Thyroid gland (tissue), 4 donors: Measurements from ENCODE around the gene LINC01488. TPM values are rescaled to one million over a fixed set of nuclear protein-coding genes. Genes with fewer than 3 reads are reported as not detected.

Experiments
- DNase-seq, 2 donors: peaks; one replicate each; pipeline ENCODE4 v3.0.0-alpha.2; 2019
- H3K27ac ChIP-seq, 3 donors: fragments of 200-600 bp; sonication (generic); 1 replicate in 2 of 3; 2 replicates in 1 of 3; pipeline ENCODE4 v1.5.1; 2016 to 2019; ENCODE audit warnings: mild to moderate bottlenecking in 1 of 3, moderate library complexity in 1 of 3
- H3K27me3 ChIP-seq: fragments of 200-600 bp; sonication (generic); one replicate; pipeline ENCODE4 v1.5.1; 2019
- H3K36me3 ChIP-seq, 2 donors: fragments of 200-600 bp; sonication (generic); one replicate each; pipeline ENCODE4 v1.5.1; 2016 to 2019
- H3K4me1 ChIP-seq, 2 donors: fragments of 200-600 bp; sonication (generic); one replicate each; pipeline ENCODE4 v1.5.1; 2017 to 2019
- H3K4me3 ChIP-seq, 3 donors: fragments of 200-600 bp; sonication (generic); replicated peaks in 1 of 3; 1 replicate in 2 of 3; 2 replicates in 1 of 3; pipeline ENCODE4 v1.5.1; 2016; ENCODE audit warnings: mild to moderate bottlenecking in 1 of 3
- H3K9me3 ChIP-seq: fragments of 200-600 bp; sonication (generic); one replicate; pipeline ENCODE4 v1.5.1; 2017
- POLR2A ChIP-seq, 2 donors: fragments of 450-650 bp; IDR thresholded peaks; one replicate each; pipeline ENCODE4 v1.6.1; 2017; ENCODE audit warnings: antibody characterized with exemption in 2 of 2, mild to moderate bottlenecking in 2 of 2, moderate library complexity in 1 of 2
- WGBS, 2 donors: methylation state at CpG; one replicate each; pipeline ENCODE4 v1.1.5; 2017; 5-methylcytosine and 5-hydroxymethylcytosine counted together
- intact Hi-C: fragments of 100-400 bp; cut with DNase I; formaldehyde crosslinking; loops from one replicate; pipeline ENCODE4 v1.15.1; 2023
- total RNA-seq, 4 donors: library from RNA; depleted of rRNA; stranded (reverse); fragments of >200 nt; gene quantifications; one replicate each; pipeline ENCODE4 v1.2.3, GENCODE V29; 2016
- TF ChIP-seq, protein P1 (sequence below), 6 experiments: fragments of 200-600 bp in 3 of 6; fragments of 450-650 bp in 3 of 6; sonication (generic) in 3 of 6; IDR thresholded peaks; one replicate each; pipeline ENCODE4 v1.5.1; 2016 to 2019; ENCODE audit warnings: antibody characterized with exemption in 6 of 6, mild to moderate bottlenecking in 2 of 6, inconsistent platforms in 1 of 6, moderate library complexity in 1 of 6

Gene LINC01488
- total RNA-seq, 4 donors from 2014 or later: not detected

DNA sequence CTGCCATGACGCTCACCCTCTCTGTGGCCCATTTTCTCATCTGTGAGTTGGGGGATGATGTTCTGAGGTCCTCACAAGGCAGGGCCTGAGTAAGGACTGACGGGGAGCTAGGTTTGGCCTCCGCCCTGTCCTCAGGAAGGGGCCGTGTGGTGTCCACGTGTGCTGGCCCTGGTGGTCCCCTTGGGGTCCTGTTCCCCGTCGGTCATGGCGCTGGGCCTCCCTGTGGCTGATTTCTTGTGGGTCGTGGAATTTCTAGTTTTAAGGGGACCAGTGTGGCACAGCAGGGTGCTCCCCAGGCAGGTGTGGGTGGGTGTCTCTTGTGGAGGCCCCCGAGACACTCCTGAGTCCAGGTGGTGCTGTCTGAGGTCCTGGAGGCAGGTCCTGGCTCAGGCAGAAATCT is 5.9 kb downstream of the LINC01488 start:
- TF ChIP-seq POLR2A (IDR thresholded peaks at IDR 0.05): no peak
- Histone ChIP-seq H3K27me3 (no peaks in the 10 kb centered on the region), H3K9me3 (no peaks in the 10 kb centered on the region), H3K4me1 (peaks cover 0 to 11% of the 10 kb centered on the region in 2 donors), H3K4me3 (no peak overlapping the region), H3K27ac (no peak overlapping the region), H3K36me3 (no peaks in the 10 kb centered on the region)
- 87 to 90% methylated on average over 8 to 10 of the region's 10 CpGs for WGBS, 2 donors
- intact Hi-C loops: no loop called here
- DNase-seq: no peak

GRCh38 chr11:69487849-69488542 is 6.5 kb downstream of the LINC01488 start:
- DNase-seq: no peak
- H3K4me1 ChIP-seq: peaks cover 0 to 11% of the 10 kb centered on the region in 2 donors
- intact Hi-C loops: no loop called here
- WGBS, 2 donors: 93 to 100% methylated on average over 6 to 16 of the region's 17 CpGs
- no peak overlapping the region for H3K4me3 ChIP-seq
- H3K27me3 ChIP-seq: no peaks in the 10 kb centered on the region
- no peak overlapping the region for H3K27ac ChIP-seq
- TF ChIP-seq POLR2A (IDR thresholded peaks at IDR 0.05): no peak
- TF ChIP-seq, protein P1, sequence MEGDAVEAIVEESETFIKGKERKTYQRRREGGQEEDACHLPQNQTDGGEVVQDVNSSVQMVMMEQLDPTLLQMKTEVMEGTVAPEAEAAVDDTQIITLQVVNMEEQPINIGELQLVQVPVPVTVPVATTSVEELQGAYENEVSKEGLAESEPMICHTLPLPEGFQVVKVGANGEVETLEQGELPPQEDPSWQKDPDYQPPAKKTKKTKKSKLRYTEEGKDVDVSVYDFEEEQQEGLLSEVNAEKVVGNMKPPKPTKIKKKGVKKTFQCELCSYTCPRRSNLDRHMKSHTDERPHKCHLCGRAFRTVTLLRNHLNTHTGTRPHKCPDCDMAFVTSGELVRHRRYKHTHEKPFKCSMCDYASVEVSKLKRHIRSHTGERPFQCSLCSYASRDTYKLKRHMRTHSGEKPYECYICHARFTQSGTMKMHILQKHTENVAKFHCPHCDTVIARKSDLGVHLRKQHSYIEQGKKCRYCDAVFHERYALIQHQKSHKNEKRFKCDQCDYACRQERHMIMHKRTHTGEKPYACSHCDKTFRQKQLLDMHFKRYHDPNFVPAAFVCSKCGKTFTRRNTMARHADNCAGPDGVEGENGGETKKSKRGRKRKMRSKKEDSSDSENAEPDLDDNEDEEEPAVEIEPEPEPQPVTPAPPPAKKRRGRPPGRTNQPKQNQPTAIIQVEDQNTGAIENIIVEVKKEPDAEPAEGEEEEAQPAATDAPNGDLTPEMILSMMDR (IDR thresholded peaks at IDR 0.05): no peak
- H3K9me3 ChIP-seq: no peaks in the 10 kb centered on the region
- no peaks in the 10 kb centered on the region for H3K36me3 ChIP-seq

DNA sequence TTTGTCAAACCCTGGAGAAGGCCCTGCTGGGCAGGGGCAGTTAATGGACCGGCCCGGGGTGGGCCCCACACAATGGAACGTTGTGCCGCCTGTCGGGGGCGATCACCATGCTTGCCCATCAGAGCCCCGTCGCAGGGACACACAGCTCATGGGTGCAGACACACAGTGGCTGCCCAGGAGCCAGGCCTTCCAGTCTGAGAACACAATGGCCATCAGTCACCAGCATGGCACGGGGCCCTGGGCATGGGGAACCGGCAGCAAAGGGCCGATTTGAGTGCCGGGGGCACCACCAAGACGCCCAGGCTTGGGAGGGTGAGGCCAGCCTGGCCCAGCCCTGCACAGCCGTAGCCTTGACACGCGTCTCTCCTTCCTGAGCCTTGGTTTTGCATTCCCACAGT is 7.1 kb downstream of the LINC01488 start:
- Histone ChIP-seq H3K27me3 (no peaks in the 10 kb centered on the region), H3K27ac (no peak overlapping the region), H3K36me3 (no peaks in the 10 kb centered on the region), H3K4me3 (no peak overlapping the region), H3K9me3 (no peaks in the 10 kb centered on the region), H3K4me1 (peaks cover 0 to 11% of the 10 kb centered on the region in 2 donors)
- 93 to 97% methylated on average over 10 to 16 of the region's 16 CpGs for WGBS, 2 donors
- intact Hi-C loops: no loop called here
- DNase-seq: no peak
- TF ChIP-seq, protein P1 (IDR thresholded peaks at IDR 0.05): no peak
- no peak for TF ChIP-seq POLR2A (IDR thresholded peaks at IDR 0.05)

DNA sequence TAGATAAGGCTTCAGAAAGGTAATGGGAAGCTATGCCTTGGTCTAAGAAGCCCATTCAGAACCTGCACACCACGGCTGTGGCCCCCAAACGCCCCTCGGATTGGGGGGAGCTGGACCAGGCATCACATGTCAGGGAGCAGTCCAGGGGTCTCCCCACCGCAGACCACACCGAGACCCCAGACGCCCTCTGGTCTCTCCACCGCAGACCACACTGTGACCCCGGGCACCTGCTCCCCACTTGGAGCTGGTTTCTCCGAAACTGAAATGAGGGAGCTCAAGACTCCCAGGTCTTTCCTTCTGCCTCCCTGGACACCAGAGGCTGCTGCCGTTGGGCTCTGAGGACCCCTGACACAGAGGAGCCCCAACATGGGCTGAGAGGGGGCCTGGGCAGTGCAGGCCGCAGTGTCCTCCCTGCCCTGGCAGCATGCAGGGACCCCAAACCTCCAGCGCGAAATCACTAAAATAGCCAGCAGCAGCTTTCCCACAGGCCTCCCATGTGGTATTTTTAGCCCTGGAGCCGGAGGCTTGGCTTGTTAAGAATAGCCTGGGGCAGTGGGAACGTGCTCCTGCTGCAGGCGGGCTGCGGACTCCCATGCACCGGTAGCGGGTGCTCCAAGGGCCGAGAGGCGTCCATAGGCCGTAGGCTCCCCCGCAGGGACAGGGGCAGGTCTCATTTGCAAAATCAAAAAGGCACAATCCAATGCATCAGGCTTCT is 7.7 kb downstream of the LINC01488 start:
- H3K9me3 ChIP-seq: no peaks in the 10 kb centered on the region
- WGBS, 2 donors: 87 to 90% methylated on average over 8 to 14 of the region's 23 CpGs
- no peak for DNase-seq
- intact Hi-C loops: no loop called here
- H3K27ac ChIP-seq: no peak overlapping the region
- H3K4me1 ChIP-seq: peaks cover 0 to 11% of the 10 kb centered on the region in 2 donors
- no peaks in the 10 kb centered on the region for H3K36me3 ChIP-seq
- no peak overlapping the region for H3K4me3 ChIP-seq
- H3K27me3 ChIP-seq: no peaks in the 10 kb centered on the region
- TF ChIP-seq POLR2A (IDR thresholded peaks at IDR 0.05): no peak
- TF ChIP-seq, protein P1 (IDR thresholded peaks at IDR 0.05): no peak

GRCh38 chr11:69489746-69490365 is 8.4 kb downstream of the LINC01488 start:
- Histone ChIP-seq H3K9me3 (no peaks in the 10 kb centered on the region), H3K4me1 (peaks cover 0 to 11% of the 10 kb centered on the region in 2 donors), H3K27ac (no peak overlapping the region), H3K27me3 (no peaks in the 10 kb centered on the region), H3K4me3 (no peak overlapping the region), H3K36me3 (no peaks in the 10 kb centered on the region)
- intact Hi-C loops: no loop called here
- TF ChIP-seq POLR2A (IDR thresholded peaks at IDR 0.05): no peak
- TF ChIP-seq, protein P1 (IDR thresholded peaks at IDR 0.05): no peak
- 89 to 92% methylated on average over 11 of the region's 11 CpGs for WGBS, 2 donors
- no peak for DNase-seq
